ENCODE measurements around the gene FAF1.
"Not testable (repeated sequence)": the region's sequence is repeated elsewhere in the genome, so short reads cannot be mapped to it uniquely, and the experiment has no call there.

The FAF1 gene

DNA sequence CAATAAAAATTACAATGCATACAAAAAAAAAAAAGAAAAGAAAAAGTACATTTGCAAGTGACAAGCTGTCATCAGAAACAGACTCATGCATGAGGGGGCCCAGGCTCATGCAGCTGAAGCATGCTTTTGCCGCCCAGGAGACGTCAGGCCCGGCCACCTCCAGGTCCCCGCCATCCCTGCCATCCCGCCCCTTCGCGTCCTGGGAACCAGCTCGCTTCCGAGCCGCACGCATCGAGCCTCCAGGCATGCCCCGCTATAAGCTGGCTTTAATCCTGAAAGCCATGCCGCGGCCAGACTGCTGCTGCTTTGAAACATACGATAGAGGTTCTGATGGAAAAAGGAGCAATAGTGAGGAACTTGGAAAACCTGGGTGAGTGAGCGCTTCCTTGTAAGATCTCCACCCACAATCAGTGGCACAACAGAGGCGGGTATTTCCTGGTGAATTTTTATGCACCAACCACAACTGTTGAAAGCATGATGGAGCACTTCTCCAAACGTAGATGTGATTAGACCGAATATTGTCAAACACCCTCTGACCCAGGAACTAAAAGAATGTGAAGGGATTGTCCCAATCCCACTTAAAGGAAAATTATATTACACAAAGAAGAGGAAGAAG lies 113.7 kb downstream of the FAF1 start:
- Mint-ChIP-seq H3K4me3 (no peak overlapping the region), H3K27me3 (no peaks in the 10 kb centered on the region), H3K27ac (ENCODE audit: low read depth) (no peak overlapping the region), H3K9me3 (peaks cover 5% of the 10 kb centered on the region), H3K36me3 (ENCODE audit: insufficient read depth) (no peaks in the 10 kb centered on the region), H3K4me1 (peaks cover 52% of the 10 kb centered on the region)
- DNase-seq (ENCODE audit: low spot score in 2 of 2) (no peak), ATAC-seq (replicated peaks; ENCODE audit: extremely low read depth, poor library complexity, severe bottlenecking) (no peak)

- DNase-seq (ENCODE audit: low spot score in 2 of 2) = no peak
- no peak for ATAC-seq (replicated peaks; ENCODE audit: extremely low read depth, poor library complexity, severe bottlenecking)
- Mint-ChIP-seq H3K27ac (ENCODE audit: low read depth) (no peak overlapping the region), H3K36me3 (ENCODE audit: insufficient read depth) (no peaks in the 10 kb centered on the region), H3K4me1 (peaks cover 36% of the 10 kb centered on the region), H3K4me3 (no peak overlapping the region), H3K9me3 (no peaks in the 10 kb centered on the region), H3K27me3 (no peaks in the 10 kb centered on the region)
Measured at GRCh38 chr1:50841791-50842387, 118.2 kb downstream of the FAF1 start.

DNA sequence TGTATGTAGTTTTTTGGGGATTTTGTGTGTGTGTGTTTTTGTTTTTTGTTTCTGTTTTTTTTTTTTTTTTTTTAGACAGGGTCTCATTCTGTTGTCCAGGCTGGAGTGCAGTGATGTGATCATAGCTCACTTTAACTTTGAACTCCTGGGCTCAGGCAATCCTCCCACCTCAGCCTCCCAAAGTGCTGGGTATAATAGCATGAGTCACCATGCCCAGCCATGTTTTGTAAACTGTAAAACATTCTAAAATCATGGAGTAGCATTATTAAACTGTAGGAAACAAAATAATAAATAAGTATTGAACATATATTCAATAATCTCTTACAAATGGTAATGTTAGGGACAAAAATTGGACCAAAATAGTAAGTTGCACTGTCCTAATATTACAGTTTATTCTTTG lies 124.0 kb downstream of the FAF1 start:
- Mint-ChIP-seq H3K27ac (ENCODE audit: low read depth) (no peak overlapping the region), H3K27me3 (no peaks in the 10 kb centered on the region), H3K4me1 (peaks cover 19% of the 10 kb centered on the region), H3K36me3 (ENCODE audit: insufficient read depth) (no peaks in the 10 kb centered on the region), H3K9me3 (no peaks in the 10 kb centered on the region), H3K4me3 (no peak overlapping the region)
- no peak for ATAC-seq (replicated peaks; ENCODE audit: extremely low read depth, poor library complexity, severe bottlenecking)
- no peak for DNase-seq (ENCODE audit: low spot score in 2 of 2)

GRCh38 chr1:50833216-50833615 lies 126.9 kb downstream of the FAF1 start:
- ATAC-seq (replicated peaks; ENCODE audit: extremely low read depth, poor library complexity, severe bottlenecking) (no peak), DNase-seq (ENCODE audit: low spot score in 2 of 2) (no peak)
- H3K27me3 Mint-ChIP-seq = no peaks in the 10 kb centered on the region
- peaks cover 36% of the 10 kb centered on the region for H3K4me1 Mint-ChIP-seq
- no peak overlapping the region for H3K4me3 Mint-ChIP-seq
- H3K36me3 Mint-ChIP-seq (ENCODE audit: insufficient read depth) = peaks cover 2% of the 10 kb centered on the region
- no peak overlapping the region for H3K27ac Mint-ChIP-seq (ENCODE audit: low read depth)
- H3K9me3 Mint-ChIP-seq = no peaks in the 10 kb centered on the region

DNA sequence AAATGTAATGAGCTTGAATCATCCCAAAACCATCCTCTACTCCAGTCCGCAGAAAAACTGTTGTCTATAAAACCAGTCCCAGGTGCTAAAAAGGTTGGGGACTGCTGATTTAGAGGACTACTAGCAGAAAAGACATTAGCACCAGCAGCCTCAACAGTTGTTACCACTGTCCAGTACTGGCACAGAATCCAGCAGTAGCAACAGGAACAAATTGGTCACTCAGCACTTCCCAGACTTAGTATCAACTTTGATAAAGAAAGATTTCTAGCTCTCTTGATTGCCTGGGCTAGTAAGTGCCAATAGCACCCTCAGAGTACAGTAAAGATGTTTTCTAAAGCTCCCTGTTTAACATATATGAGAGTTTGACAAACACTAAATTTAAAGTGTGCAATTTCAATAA lies 127.9 kb downstream of the FAF1 start:
- ATAC-seq (replicated peaks; ENCODE audit: extremely low read depth, poor library complexity, severe bottlenecking) (no peak), DNase-seq (ENCODE audit: low spot score in 2 of 2) (no peak)
- no peak overlapping the region for H3K4me3 Mint-ChIP-seq
- H3K36me3 Mint-ChIP-seq (ENCODE audit: insufficient read depth) = peaks cover 2% of the 10 kb centered on the region
- peaks cover 36% of the 10 kb centered on the region for H3K4me1 Mint-ChIP-seq
- no peaks in the 10 kb centered on the region for H3K9me3 Mint-ChIP-seq
- no peaks in the 10 kb centered on the region for H3K27me3 Mint-ChIP-seq
- H3K27ac Mint-ChIP-seq (ENCODE audit: low read depth) = no peak overlapping the region

DNA sequence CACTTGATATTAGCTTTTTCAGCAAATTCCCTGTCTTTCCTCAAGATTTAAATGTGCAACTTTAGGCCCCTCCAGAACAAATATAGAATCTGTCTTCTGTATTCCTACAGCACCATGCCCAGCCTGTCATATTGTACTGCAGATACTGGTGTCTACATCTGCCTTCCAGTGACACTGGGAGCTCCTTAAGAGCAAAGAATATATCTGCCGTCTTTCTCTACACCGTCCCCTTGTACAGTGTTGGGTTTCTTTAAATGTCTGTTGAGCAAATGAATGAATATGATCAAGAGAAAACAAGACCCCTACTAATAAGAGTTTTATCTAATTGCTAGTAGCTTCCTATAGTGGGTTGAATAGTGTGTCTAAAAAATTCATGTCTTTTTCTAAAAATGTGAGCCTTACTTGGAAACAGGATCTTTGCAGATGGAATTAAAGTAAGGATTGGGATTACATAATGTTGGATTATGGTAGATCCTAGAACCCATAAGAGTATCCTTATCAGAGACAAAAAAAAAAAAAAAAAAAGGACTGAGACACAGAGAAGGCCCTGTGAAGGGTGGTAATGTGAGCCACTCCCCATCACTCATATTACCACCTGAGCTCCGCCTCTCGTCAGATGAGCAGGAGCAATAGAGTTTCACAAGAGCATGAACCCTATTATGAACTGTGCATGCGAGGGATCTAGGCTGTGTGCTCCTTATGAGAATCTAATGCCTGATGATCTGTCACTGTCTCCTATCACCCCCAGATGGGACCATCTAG lies 128.6 kb downstream of the FAF1 start:
- no peak for ATAC-seq (replicated peaks; ENCODE audit: extremely low read depth, poor library complexity, severe bottlenecking)
- peaks cover 2% of the 10 kb centered on the region for H3K36me3 Mint-ChIP-seq (ENCODE audit: insufficient read depth)

GRCh38 chr1:50830621-50831020 lies 129.4 kb downstream of the FAF1 start:
- no peak for ATAC-seq (replicated peaks; ENCODE audit: extremely low read depth, poor library complexity, severe bottlenecking)
- Mint-ChIP-seq H3K9me3 (no peaks in the 10 kb centered on the region), H3K4me1 (peaks cover 33% of the 10 kb centered on the region), H3K36me3 (ENCODE audit: insufficient read depth) (peaks cover 2% of the 10 kb centered on the region), H3K4me3 (no peak overlapping the region), H3K27me3 (no peaks in the 10 kb centered on the region), H3K27ac (ENCODE audit: low read depth) (no peak overlapping the region)
- no peak for DNase-seq (ENCODE audit: low spot score in 2 of 2)

More for the DNA sequence above, 128.6 kb downstream of the FAF1 start:
- H3K4me3 Mint-ChIP-seq = no peak overlapping the region
- DNase-seq (ENCODE audit: low spot score in 2 of 2) = no peak
- H3K27ac Mint-ChIP-seq (ENCODE audit: low read depth) = no peak overlapping the region
- H3K4me1 Mint-ChIP-seq = peaks cover 36% of the 10 kb centered on the region
- H3K9me3 Mint-ChIP-seq = no peaks in the 10 kb centered on the region
- no peaks in the 10 kb centered on the region for H3K27me3 Mint-ChIP-seq

GRCh38 chr1:50829014-50829958 lies 130.8 kb downstream of the FAF1 start:
- Mint-ChIP-seq H3K36me3 (ENCODE audit: insufficient read depth) (peaks cover 2% of the 10 kb centered on the region), H3K27ac (ENCODE audit: low read depth) (no peak overlapping the region)

GRCh38 chr1:50827546-50827945 lies 132.5 kb downstream of the FAF1 start:
- peaks cover 2% of the 10 kb centered on the region for H3K36me3 Mint-ChIP-seq (ENCODE audit: insufficient read depth)
- ATAC-seq (replicated peaks; ENCODE audit: extremely low read depth, poor library complexity, severe bottlenecking) (no peak), DNase-seq (ENCODE audit: low spot score in 2 of 2) (no peak)
- H3K27me3 Mint-ChIP-seq = no peaks in the 10 kb centered on the region
- H3K9me3 Mint-ChIP-seq = no peaks in the 10 kb centered on the region
- no peak overlapping the region for H3K4me3 Mint-ChIP-seq
- peaks cover 25% of the 10 kb centered on the region for H3K4me1 Mint-ChIP-seq
- H3K27ac Mint-ChIP-seq (ENCODE audit: low read depth) = no peak overlapping the region

More at GRCh38 chr1:50829014-50829958, 130.8 kb downstream of the FAF1 start:
- Mint-ChIP-seq H3K9me3 (no peaks in the 10 kb centered on the region), H3K27me3 (no peaks in the 10 kb centered on the region), H3K4me1 (peaks cover 29% of the 10 kb centered on the region), H3K4me3 (no peak overlapping the region)
- ATAC-seq (replicated peaks; ENCODE audit: extremely low read depth, poor library complexity, severe bottlenecking) (no peak), DNase-seq (ENCODE audit: low spot score in 2 of 2) (no peak)

GRCh38 chr1:50826792-50827191 lies 133.3 kb downstream of the FAF1 start:
- not testable (repeated sequence) for H3K27ac Mint-ChIP-seq (ENCODE audit: low read depth); H3K36me3 Mint-ChIP-seq (ENCODE audit: insufficient read depth); ATAC-seq (replicated peaks; ENCODE audit: extremely low read depth, poor library complexity, severe bottlenecking); H3K9me3 Mint-ChIP-seq; DNase-seq (ENCODE audit: low spot score in 2 of 2); H3K27me3 Mint-ChIP-seq; H3K4me3 Mint-ChIP-seq
- H3K4me1 Mint-ChIP-seq = peaks cover 25% of the 10 kb centered on the region

DNA sequence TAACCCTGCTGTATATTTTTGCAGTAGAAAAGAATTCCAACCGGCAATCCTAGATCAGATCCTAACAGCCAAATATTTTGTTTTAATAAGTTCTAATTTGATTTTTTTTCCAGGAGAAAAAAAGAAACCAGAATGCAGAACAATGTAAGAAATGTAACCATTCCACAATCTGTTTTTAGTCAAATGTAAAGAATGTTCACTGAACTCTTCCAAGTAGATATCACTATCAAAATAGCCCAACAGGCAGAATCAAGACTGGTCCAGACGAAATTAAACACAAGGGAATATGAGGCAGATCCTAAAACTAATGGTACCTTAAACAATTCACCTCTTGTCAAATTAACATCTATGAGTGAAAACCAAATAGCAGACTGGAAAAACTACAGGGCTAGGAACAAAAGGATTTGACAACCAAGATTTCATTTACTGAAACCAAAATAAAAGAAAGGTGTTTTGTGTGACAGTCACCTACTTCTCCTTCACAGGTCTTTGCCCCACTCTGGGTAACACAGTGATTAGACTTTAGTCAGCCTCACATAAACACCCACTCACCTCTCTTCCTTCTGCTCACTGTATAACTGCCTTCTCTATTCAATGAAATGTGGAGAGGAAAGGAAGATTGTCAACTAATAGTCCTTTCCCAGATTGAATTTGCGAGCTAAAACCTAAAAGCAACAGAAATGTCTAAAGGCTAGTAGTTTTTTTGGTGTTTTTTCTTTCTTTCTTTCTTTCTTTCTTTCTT lies 137.9 kb downstream of the FAF1 start:
- no peak for ATAC-seq (replicated peaks; ENCODE audit: extremely low read depth, poor library complexity, severe bottlenecking)
- Mint-ChIP-seq H3K36me3 (ENCODE audit: insufficient read depth) (no peaks in the 10 kb centered on the region), H3K4me3 (no peak overlapping the region), H3K4me1 (peaks cover 8% of the 10 kb centered on the region), H3K9me3 (no peaks in the 10 kb centered on the region), H3K27ac (ENCODE audit: low read depth) (no peak overlapping the region), H3K27me3 (no peaks in the 10 kb centered on the region)
- DNase-seq (ENCODE audit: low spot score in 2 of 2) = no peak

GRCh38 chr1:50820545-50820944 lies 139.5 kb downstream of the FAF1 start:
- no peaks in the 10 kb centered on the region for H3K9me3 Mint-ChIP-seq
- no peaks in the 10 kb centered on the region for H3K27me3 Mint-ChIP-seq
- H3K36me3 Mint-ChIP-seq (ENCODE audit: insufficient read depth) = no peaks in the 10 kb centered on the region
- H3K4me3 Mint-ChIP-seq = no peak overlapping the region
- ATAC-seq (replicated peaks; ENCODE audit: extremely low read depth, poor library complexity, severe bottlenecking) (no peak), DNase-seq (ENCODE audit: low spot score in 2 of 2) (no peak)
- peaks cover 8% of the 10 kb centered on the region for H3K4me1 Mint-ChIP-seq
- no peak overlapping the region for H3K27ac Mint-ChIP-seq (ENCODE audit: low read depth)
